T1000 (cell line): ENCODE data around the gene TNXB.
"Not testable (repeated sequence)": the region's sequence is repeated elsewhere in the genome, so short reads cannot be mapped to it uniquely, and the experiment has no call there.

Experiments used
- DNase-seq: peaks from one replicate; lab custom pipeline; 2025; ENCODE audit warnings: mixed read lengths; lab: John Stamatoyannopoulos, UW

TNXB gene

GRCh38 chr6:32109114-32109764 lies at the start of gene TNXB:
Gene TNXB, minus strand, starts transcription at chr6:32109338. Its CDS starts 11,140 bp downstream, at chr6:32098198.
- no peak for DNase-seq

GRCh38 chr6:32158052-32158451 lies 48.9 kb upstream of the TNXB start:
- no peak for DNase-seq

GRCh38 chr6:32156891-32157290 lies 47.8 kb upstream of the TNXB start:
- DNase-seq, result no peak

- peak; percentile 60 for DNase-seq
Measured at GRCh38 chr6:32154514-32155161, 45.5 kb upstream of the TNXB start.

GRCh38 chr6:32153564-32154513 lies 44.7 kb upstream of the TNXB start, which contains the start of gene PPT2:
Gene PPT2, plus strand, starts transcription at chr6:32154141. Its CDS starts 454 bp downstream, at chr6:32154595.
- DNase-seq, result peak; percentile 83

- peak; percentile 45 for DNase-seq
Measured at GRCh38 chr6:32152769-32153563, 43.8 kb upstream of the TNXB start.

GRCh38 chr6:32151863-32152768 lies 43.0 kb upstream of the TNXB start, which contains the start of gene PRRT1:
Gene PRRT1, minus strand, starts transcription at chr6:32151939. Its CDS starts 112 bp downstream, at chr6:32151827.
- DNase-seq, result no peak

GRCh38 chr6:32151181-32151862 lies 42.2 kb upstream of the TNXB start:
- DNase-seq, result no peak

- no peak for DNase-seq
Measured at GRCh38 chr6:32149932-32150870, 41.1 kb upstream of the TNXB start.

GRCh38 chr6:32149092-32149755 lies 40.1 kb upstream of the TNXB start:
- no peak for DNase-seq

- no peak for DNase-seq
Measured at GRCh38 chr6:32148289-32149091, 39.4 kb upstream of the TNXB start.

- no peak for DNase-seq
Measured at GRCh38 chr6:32147401-32148132, 38.4 kb upstream of the TNXB start.

GRCh38 chr6:32146687-32147086 lies 37.5 kb upstream of the TNXB start:
- DNase-seq, result no peak

- DNase-seq, result no peak
Measured at GRCh38 chr6:32146287-32146686, 37.1 kb upstream of the TNXB start.

GRCh38 chr6:32144238-32144637 lies 35.1 kb upstream of the TNXB start:
- not testable (repeated sequence) for DNase-seq

GRCh38 chr6:32140420-32141046 lies 31.4 kb upstream of the TNXB start:
- DNase-seq, result no peak
